SH-SY5Y (cell line): Measurements from ENCODE around the gene GPC5.

Experiments used
- GATA2 ChIP-seq: IDR thresholded peaks from 2 replicates; pipeline ENCODE4 v1.6.1; 2011; ENCODE audit warnings: mild to moderate bottlenecking, low read depth, low read length
- GATA3 ChIP-seq: IDR thresholded peaks from 2 replicates; pipeline ENCODE4 v1.6.1; 2011; ENCODE audit warnings: low read depth, mild to moderate bottlenecking, low read length, moderate library complexity

- no peak for TF ChIP-seq GATA2
- TF ChIP-seq GATA3 = no peak
Observed at GRCh38 chr13:91526543-91527033, 128.2 kb downstream of the GPC5 start.
